Measurements from ENCODE around the gene PGLYRP1. TPM values are rescaled to one million over a fixed set of nuclear protein-coding genes. Genes with fewer than 3 reads are reported as not detected.

Gene PGLYRP1
- total and polyA plus RNA-seq, 7 donors = 0.08 to 0.76 TPM; not detected in 5

DNA sequence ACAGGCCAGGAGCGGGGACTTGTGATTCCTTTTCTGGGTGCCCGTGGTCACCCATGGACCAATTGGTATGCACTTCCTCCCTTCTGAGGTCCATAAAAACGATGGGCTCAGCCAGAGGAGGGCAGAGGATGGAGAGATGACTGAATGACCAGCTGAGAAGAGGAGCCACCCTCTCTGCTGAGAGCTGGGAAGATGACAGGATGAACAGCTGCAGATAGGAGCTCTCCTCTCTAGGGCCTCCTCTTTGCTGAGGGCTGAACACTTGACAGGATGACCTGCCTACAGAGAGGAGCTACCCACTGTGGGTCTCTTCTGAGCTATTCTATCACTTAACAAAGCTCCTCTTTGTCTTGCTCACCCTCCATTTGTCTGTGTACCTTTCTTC is 13.9 kb upstream of the PGLYRP1 start:
- H3K27me3 ChIP-seq (ENCODE audit: insufficient read depth in 3 of 3, low read length in 2 of 3) = peaks cover 0 to 33% (median 9%) of the 10 kb centered on the region in 3 donors
- H3K36me3 ChIP-seq (ENCODE audit: insufficient read depth in 1 of 2, low read depth in 1 of 2) = no peaks in the 10 kb centered on the region
- no peaks in the 10 kb centered on the region for H3K4me1 ChIP-seq
- intact Hi-C loops (cut with DNase I) = no loop called here
- TF ChIP-seq, protein P1, sequence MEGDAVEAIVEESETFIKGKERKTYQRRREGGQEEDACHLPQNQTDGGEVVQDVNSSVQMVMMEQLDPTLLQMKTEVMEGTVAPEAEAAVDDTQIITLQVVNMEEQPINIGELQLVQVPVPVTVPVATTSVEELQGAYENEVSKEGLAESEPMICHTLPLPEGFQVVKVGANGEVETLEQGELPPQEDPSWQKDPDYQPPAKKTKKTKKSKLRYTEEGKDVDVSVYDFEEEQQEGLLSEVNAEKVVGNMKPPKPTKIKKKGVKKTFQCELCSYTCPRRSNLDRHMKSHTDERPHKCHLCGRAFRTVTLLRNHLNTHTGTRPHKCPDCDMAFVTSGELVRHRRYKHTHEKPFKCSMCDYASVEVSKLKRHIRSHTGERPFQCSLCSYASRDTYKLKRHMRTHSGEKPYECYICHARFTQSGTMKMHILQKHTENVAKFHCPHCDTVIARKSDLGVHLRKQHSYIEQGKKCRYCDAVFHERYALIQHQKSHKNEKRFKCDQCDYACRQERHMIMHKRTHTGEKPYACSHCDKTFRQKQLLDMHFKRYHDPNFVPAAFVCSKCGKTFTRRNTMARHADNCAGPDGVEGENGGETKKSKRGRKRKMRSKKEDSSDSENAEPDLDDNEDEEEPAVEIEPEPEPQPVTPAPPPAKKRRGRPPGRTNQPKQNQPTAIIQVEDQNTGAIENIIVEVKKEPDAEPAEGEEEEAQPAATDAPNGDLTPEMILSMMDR (IDR thresholded peaks at IDR 0.05) = no peak
- ATAC-seq = no peak
- WGBS, 3 donors = 52 to 63% (median 54%) methylated on average over 3 of the region's 3 CpGs
- H3K9me3 ChIP-seq = no peaks in the 10 kb centered on the region
- H3K4me3 ChIP-seq = no peak overlapping the region
- no peak overlapping the region for H3K27ac ChIP-seq
- no peak for DNase-seq

DNA sequence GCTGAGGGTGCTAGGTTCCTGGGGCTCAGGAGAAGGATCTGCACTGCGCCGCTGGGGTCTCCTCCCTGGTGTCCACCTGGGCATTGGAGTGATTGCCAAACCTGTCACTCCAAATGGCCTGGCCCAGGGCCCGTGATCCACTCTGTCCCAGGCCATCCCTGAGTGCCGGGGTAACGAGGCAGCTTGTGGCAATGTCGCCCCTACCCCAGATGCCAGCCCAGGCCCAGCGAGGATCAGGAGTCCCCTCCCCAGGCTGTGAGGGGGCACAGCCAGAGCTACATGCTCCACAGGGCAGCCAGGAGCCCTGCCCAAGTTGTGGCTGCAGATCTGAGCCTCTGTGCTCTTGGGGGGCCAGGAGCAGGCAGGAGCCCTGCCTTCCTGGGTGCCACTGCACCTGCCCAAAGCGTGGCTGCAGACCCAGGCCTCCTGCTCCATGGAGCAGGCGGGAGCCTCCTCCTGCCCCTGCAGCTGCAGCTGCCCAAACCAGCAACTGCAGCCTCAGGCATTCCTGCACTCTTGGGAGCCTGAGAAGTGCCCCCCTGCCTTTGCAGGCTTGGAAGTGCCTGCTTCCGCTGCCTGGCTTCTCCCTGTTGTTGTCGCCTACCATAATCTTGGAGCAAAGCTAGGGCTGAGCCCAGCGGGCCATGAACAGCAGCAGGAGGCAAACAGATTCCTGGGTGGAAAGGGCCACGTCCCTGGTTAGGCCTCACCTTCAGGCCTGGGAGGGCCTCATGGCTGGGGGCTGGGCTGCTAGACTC is 13.3 kb upstream of the PGLYRP1 start:
- 59 to 77% (median 71%) methylated on average over 13 of the region's 13 CpGs for WGBS, 3 donors
- Histone ChIP-seq H3K4me3 (no peak overlapping the region), H3K27ac (no peak overlapping the region), H3K9me3 (no peaks in the 10 kb centered on the region), H3K36me3 (ENCODE audit: insufficient read depth in 1 of 2, low read depth in 1 of 2) (no peaks in the 10 kb centered on the region), H3K4me1 (no peaks in the 10 kb centered on the region), H3K27me3 (ENCODE audit: insufficient read depth in 3 of 3, low read length in 2 of 3) (peaks cover 0 to 30% (median 7%) of the 10 kb centered on the region in 3 donors)
- no peak for DNase-seq
- TF ChIP-seq, protein P1 (IDR thresholded peaks at IDR 0.05) = no peak
- intact Hi-C loops (cut with DNase I) = no loop called here
- no peak for ATAC-seq

DNA sequence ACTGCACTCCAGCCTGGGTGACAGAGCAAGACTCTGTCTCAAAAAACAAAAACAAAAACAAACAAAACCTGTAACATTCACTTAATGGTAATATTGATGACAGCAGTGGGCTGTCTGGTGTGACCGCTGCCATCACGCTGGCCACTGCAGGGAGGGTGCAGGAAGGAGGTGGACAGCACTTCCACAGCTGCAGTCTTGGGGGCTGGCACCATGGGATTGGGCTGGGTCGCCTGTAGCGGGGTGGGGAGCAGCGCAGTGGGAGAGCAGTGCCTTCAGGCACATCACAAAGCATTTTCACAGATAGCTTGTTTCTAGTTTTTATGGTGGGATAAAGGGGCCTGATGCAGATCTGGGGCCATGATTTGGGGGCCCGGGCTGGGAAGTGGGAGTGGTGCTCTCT is 12.7 kb upstream of the PGLYRP1 start:
- TF ChIP-seq, protein P1 (IDR thresholded peaks at IDR 0.05) = no peak
- Histone ChIP-seq H3K4me3 (no peak overlapping the region), H3K9me3 (no peaks in the 10 kb centered on the region), H3K36me3 (ENCODE audit: insufficient read depth in 1 of 2, low read depth in 1 of 2) (no peaks in the 10 kb centered on the region), H3K27ac (no peak overlapping the region), H3K4me1 (no peaks in the 10 kb centered on the region), H3K27me3 (ENCODE audit: insufficient read depth in 3 of 3, low read length in 2 of 3) (peaks cover 0 to 24% (median 6%) of the 10 kb centered on the region in 3 donors)
- intact Hi-C loops (cut with DNase I) = no loop called here
- no peak for ATAC-seq
- no peak for DNase-seq
- 75 to 84% (median 79%) methylated on average over 6 of the region's 6 CpGs for WGBS, 3 donors

DNA sequence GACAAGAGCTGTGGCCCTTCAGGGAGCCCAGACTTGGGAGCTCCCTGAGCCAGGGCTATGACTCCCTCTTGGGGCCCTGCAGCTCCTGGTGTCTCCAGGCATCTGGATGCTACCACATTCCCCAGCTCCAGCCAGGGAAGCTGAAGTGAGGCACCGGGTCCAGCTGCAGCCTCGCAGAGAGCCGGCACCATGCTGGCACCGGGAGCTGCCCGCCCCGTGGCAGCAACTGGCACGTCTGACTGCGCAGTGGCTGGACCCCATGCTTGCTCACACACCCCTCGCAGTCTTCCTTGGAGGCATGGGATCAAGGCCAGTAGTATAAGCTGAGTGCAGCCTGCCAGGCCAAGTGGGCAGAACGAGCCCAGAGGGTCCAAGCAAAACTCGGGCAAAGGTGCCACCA is 10.5 kb upstream of the PGLYRP1 start:
- intact Hi-C loops (cut with DNase I) = no loop called here
- DNase-seq (no peak), ATAC-seq (no peak)
- TF ChIP-seq, protein P1 (IDR thresholded peaks at IDR 0.05) = no peak
- no peak overlapping the region for H3K4me3 ChIP-seq
- 39 to 70% (median 65%) methylated on average over 11 of the region's 11 CpGs for WGBS, 3 donors
- H3K36me3 ChIP-seq (ENCODE audit: insufficient read depth in 1 of 2, low read depth in 1 of 2) = no peaks in the 10 kb centered on the region
- peaks cover 0 to 13% (median 2%) of the 10 kb centered on the region in 3 donors for H3K27me3 ChIP-seq (ENCODE audit: insufficient read depth in 3 of 3, low read length in 2 of 3)
- H3K4me1 ChIP-seq = no peaks in the 10 kb centered on the region
- H3K9me3 ChIP-seq = no peaks in the 10 kb centered on the region
- H3K27ac ChIP-seq = no peak overlapping the region

All from psoas muscle (tissue), 8 donors.